ENCODE data around the gene SOX12. TPM values are rescaled to one million over a fixed set of nuclear protein-coding genes. Genes with fewer than 3 reads are reported as not detected.

The SOX12 gene
- total RNA-seq, result 1 to 10 TPM; 3.9 to 8.5 (median 6.4) TPM

GRCh38 chr20:325045-325888 is at the start of gene SOX12:
Gene SOX12 (plus strand): TSS chr20:325552. CDS start chr20:325925, 373 bp downstream.
- peak; percentile 79 to 82 for ATAC-seq
- peak; percentile 98 for DNase-seq
- H3K36me3 Mint-ChIP-seq (ENCODE audit: insufficient read depth), result no peaks in the 10 kb centered on the region
- H3K4me1 Mint-ChIP-seq (ENCODE audit: low read depth), result peaks cover 14% of the 10 kb centered on the region
- H3K4me3 Mint-ChIP-seq, result peak within 1 kb of the TSS; percentile 87
- no peaks in the 10 kb centered on the region for H3K9me3 Mint-ChIP-seq
- no peaks in the 10 kb centered on the region for H3K27me3 Mint-ChIP-seq (ENCODE audit: low read depth)

- DNase-seq (no peak), ATAC-seq (no peak)
- Mint-ChIP-seq H3K36me3 (ENCODE audit: insufficient read depth) (no peaks in the 10 kb centered on the region), H3K4me3 (no peak overlapping the region), H3K27me3 (ENCODE audit: low read depth) (no peaks in the 10 kb centered on the region), H3K4me1 (ENCODE audit: low read depth) (no peaks in the 10 kb centered on the region), H3K9me3 (no peaks in the 10 kb centered on the region)
Measured at GRCh38 chr20:275791-276190, 49.6 kb upstream of the SOX12 start.

- no peaks in the 10 kb centered on the region for H3K4me1 Mint-ChIP-seq (ENCODE audit: low read depth)
- DNase-seq, result no peak
Measured at GRCh38 chr20:276620-277495, 48.5 kb upstream of the SOX12 start.

GRCh38 chr20:277496-277781 is 47.9 kb upstream of the SOX12 start:
- Mint-ChIP-seq H3K9me3 (no peaks in the 10 kb centered on the region), H3K4me3 (no peak overlapping the region), H3K4me1 (ENCODE audit: low read depth) (no peaks in the 10 kb centered on the region), H3K27me3 (ENCODE audit: low read depth) (no peaks in the 10 kb centered on the region), H3K36me3 (ENCODE audit: insufficient read depth) (no peaks in the 10 kb centered on the region)
- DNase-seq (no peak), ATAC-seq (no peak)

More at GRCh38 chr20:276620-277495, 48.5 kb upstream of the SOX12 start:
- Mint-ChIP-seq H3K4me3 (no peak overlapping the region), H3K36me3 (ENCODE audit: insufficient read depth) (no peaks in the 10 kb centered on the region), H3K27me3 (ENCODE audit: low read depth) (no peaks in the 10 kb centered on the region), H3K9me3 (no peaks in the 10 kb centered on the region)
- no peak for ATAC-seq

GRCh38 chr20:278181-278580 is 47.2 kb upstream of the SOX12 start:
- no peaks in the 10 kb centered on the region for H3K27me3 Mint-ChIP-seq (ENCODE audit: low read depth)
- H3K9me3 Mint-ChIP-seq, result no peaks in the 10 kb centered on the region
- H3K4me3 Mint-ChIP-seq, result no peak overlapping the region
- ATAC-seq (no peak), DNase-seq (no peak)
- no peaks in the 10 kb centered on the region for H3K36me3 Mint-ChIP-seq (ENCODE audit: insufficient read depth)
- no peaks in the 10 kb centered on the region for H3K4me1 Mint-ChIP-seq (ENCODE audit: low read depth)

GRCh38 chr20:278607-279571 is 46.5 kb upstream of the SOX12 start:
- ATAC-seq (peak in 1 of 2 donors; percentile 28), DNase-seq (no peak)
- Mint-ChIP-seq H3K9me3 (no peaks in the 10 kb centered on the region), H3K4me1 (ENCODE audit: low read depth) (no peaks in the 10 kb centered on the region), H3K4me3 (no peak overlapping the region), H3K27me3 (ENCODE audit: low read depth) (no peaks in the 10 kb centered on the region), H3K36me3 (ENCODE audit: insufficient read depth) (no peaks in the 10 kb centered on the region)

GRCh38 chr20:284172-284571 is 41.2 kb upstream of the SOX12 start:
- ATAC-seq (no peak), DNase-seq (no peak)
- H3K4me3 Mint-ChIP-seq, result no peak overlapping the region
- no peaks in the 10 kb centered on the region for H3K36me3 Mint-ChIP-seq (ENCODE audit: insufficient read depth)
- H3K27me3 Mint-ChIP-seq (ENCODE audit: low read depth), result no peaks in the 10 kb centered on the region
- no peaks in the 10 kb centered on the region for H3K9me3 Mint-ChIP-seq
- no peaks in the 10 kb centered on the region for H3K4me1 Mint-ChIP-seq (ENCODE audit: low read depth)

- Mint-ChIP-seq H3K9me3 (no peaks in the 10 kb centered on the region), H3K27me3 (ENCODE audit: low read depth) (no peaks in the 10 kb centered on the region), H3K36me3 (ENCODE audit: insufficient read depth) (no peaks in the 10 kb centered on the region), H3K4me3 (no peak overlapping the region), H3K4me1 (ENCODE audit: low read depth) (peaks cover 5% of the 10 kb centered on the region)
- ATAC-seq (no peak), DNase-seq (no peak)
Measured at GRCh38 chr20:286508-286907, 38.8 kb upstream of the SOX12 start.

GRCh38 chr20:288956-289692 is 36.2 kb upstream of the SOX12 start:
- DNase-seq (no peak), ATAC-seq (no peak)
- Mint-ChIP-seq H3K27me3 (ENCODE audit: low read depth) (no peaks in the 10 kb centered on the region), H3K4me3 (no peak overlapping the region), H3K36me3 (ENCODE audit: insufficient read depth) (no peaks in the 10 kb centered on the region), H3K4me1 (ENCODE audit: low read depth) (peaks cover 5% of the 10 kb centered on the region), H3K9me3 (no peaks in the 10 kb centered on the region)

- no peaks in the 10 kb centered on the region for H3K36me3 Mint-ChIP-seq (ENCODE audit: insufficient read depth)
- peaks cover 5% of the 10 kb centered on the region for H3K4me1 Mint-ChIP-seq (ENCODE audit: low read depth)
- H3K4me3 Mint-ChIP-seq, result no peak overlapping the region
- DNase-seq, result no peak
- no peaks in the 10 kb centered on the region for H3K9me3 Mint-ChIP-seq
- ATAC-seq, result peak in 1 of 2 donors; percentile 6
- H3K27me3 Mint-ChIP-seq (ENCODE audit: low read depth), result no peaks in the 10 kb centered on the region
Measured at GRCh38 chr20:289693-290083, 35.7 kb upstream of the SOX12 start.

- Mint-ChIP-seq H3K4me3 (no peak within 1 kb of the TSS), H3K36me3 (ENCODE audit: insufficient read depth) (no peaks in the 10 kb centered on the region), H3K27me3 (ENCODE audit: low read depth) (no peaks in the 10 kb centered on the region), H3K4me1 (ENCODE audit: low read depth) (peaks cover 5% of the 10 kb centered on the region), H3K9me3 (no peaks in the 10 kb centered on the region)
- peak; percentile 92 to 93 for ATAC-seq
- peak; percentile 80 for DNase-seq
Measured at GRCh38 chr20:290084-290831, 35.1 kb upstream of the SOX12 start, which contains the start of gene C20orf96. Gene C20orf96 (minus strand): TSS chr20:290750. CDS start chr20:290610, 140 bp downstream.

- DNase-seq (no peak), ATAC-seq (no peak)
- no peaks in the 10 kb centered on the region for H3K9me3 Mint-ChIP-seq
- peaks cover 13% of the 10 kb centered on the region for H3K36me3 Mint-ChIP-seq (ENCODE audit: insufficient read depth)
- peaks cover 23% of the 10 kb centered on the region for H3K4me1 Mint-ChIP-seq (ENCODE audit: low read depth)
- no peak overlapping the region for H3K4me3 Mint-ChIP-seq
- H3K27me3 Mint-ChIP-seq (ENCODE audit: low read depth), result no peaks in the 10 kb centered on the region
Measured at GRCh38 chr20:294602-295001, 30.8 kb upstream of the SOX12 start.

- Mint-ChIP-seq H3K4me1 (ENCODE audit: low read depth) (peaks cover 29% of the 10 kb centered on the region), H3K4me3 (peak overlapping the region; percentile 98), H3K9me3 (no peaks in the 10 kb centered on the region), H3K27me3 (ENCODE audit: low read depth) (no peaks in the 10 kb centered on the region), H3K36me3 (ENCODE audit: insufficient read depth) (peaks cover 17% of the 10 kb centered on the region)
- DNase-seq (no peak), ATAC-seq (no peak)
Measured at GRCh38 chr20:295804-296203, 29.5 kb upstream of the SOX12 start.

All from activated T-cell treated with anti-CD3 and anti-CD28 coated beads, Interleukin-2, amount 50 U/mL, for 4 hours (primary cell).